ENCODE data around the gene ACSL5.
"Not testable (repeated sequence)": the region's sequence is repeated elsewhere in the genome, so short reads cannot be mapped to it uniquely, and the experiment has no call there.

The ACSL5 gene

GRCh38 chr10:112374724-112375541 is 1.0 kb downstream of the ACSL5 start:
- peak; percentile 25 for DNase-seq (ENCODE audit: low spot score)

GRCh38 chr10:112375721-112376395 is 1.9 kb downstream of the ACSL5 start:
- peak; percentile 50 for DNase-seq (ENCODE audit: low spot score)

GRCh38 chr10:112376396-112376790 is 2.5 kb downstream of the ACSL5 start:
- DNase-seq (ENCODE audit: low spot score), result no peak

GRCh38 chr10:112377116-112377515 is 3.2 kb downstream of the ACSL5 start:
- not testable (repeated sequence) for DNase-seq (ENCODE audit: low spot score)

GRCh38 chr10:112379635-112380296 is 5.8 kb downstream of the ACSL5 start:
- DNase-seq (ENCODE audit: low spot score), result peak; percentile 15

GRCh38 chr10:112382515-112383235 is 8.8 kb downstream of the ACSL5 start:
- DNase-seq (ENCODE audit: low spot score), result no peak

- peak; percentile 59 for DNase-seq (ENCODE audit: low spot score)
Measured at GRCh38 chr10:112383325-112383724, 9.4 kb downstream of the ACSL5 start.

GRCh38 chr10:112384141-112384540 is 10.2 kb downstream of the ACSL5 start:
- no peak for DNase-seq (ENCODE audit: low spot score)

- DNase-seq (ENCODE audit: low spot score), result no peak
Measured at GRCh38 chr10:112385201-112385600, 11.3 kb downstream of the ACSL5 start.

GRCh38 chr10:112388056-112388455 is 14.1 kb downstream of the ACSL5 start:
- DNase-seq (ENCODE audit: low spot score), result not testable (repeated sequence)

GRCh38 chr10:112388548-112388947 is 14.6 kb downstream of the ACSL5 start:
- no peak for DNase-seq (ENCODE audit: low spot score)

- peak; percentile 64 for DNase-seq (ENCODE audit: low spot score)
Measured at GRCh38 chr10:112389271-112389822, 15.4 kb downstream of the ACSL5 start.

- no peak for DNase-seq (ENCODE audit: low spot score)
Measured at GRCh38 chr10:112390125-112390703, 16.3 kb downstream of the ACSL5 start.

- DNase-seq (ENCODE audit: low spot score), result no peak
Measured at GRCh38 chr10:112393341-112393740, 19.4 kb downstream of the ACSL5 start.

- no peak for DNase-seq (ENCODE audit: low spot score)
Measured at GRCh38 chr10:112393827-112394226, 19.9 kb downstream of the ACSL5 start.

GRCh38 chr10:112394475-112394875 is 20.6 kb downstream of the ACSL5 start:
- no peak for DNase-seq (ENCODE audit: low spot score)

GRCh38 chr10:112395809-112396530 is 22.1 kb downstream of the ACSL5 start:
- DNase-seq (ENCODE audit: low spot score), result no peak

GRCh38 chr10:112397592-112397991 is 23.7 kb downstream of the ACSL5 start:
- DNase-seq (ENCODE audit: low spot score), result no peak

GRCh38 chr10:112402917-112403316 is 29.0 kb downstream of the ACSL5 start:
- no peak for DNase-seq (ENCODE audit: low spot score)

- DNase-seq (ENCODE audit: low spot score), result no peak
Measured at GRCh38 chr10:112404617-112405016, 30.7 kb downstream of the ACSL5 start.

- not testable (repeated sequence) for DNase-seq (ENCODE audit: low spot score)
Measured at GRCh38 chr10:112406806-112407205, 32.9 kb downstream of the ACSL5 start.
